ENCODE measurements around the gene HDAC1.

HDAC1 gene

GRCh38 chr1:32331549-32331948 lies 39.7 kb downstream of the HDAC1 start:
- DNase-seq, result no peak

GRCh38 chr1:32332290-32333079 lies 40.6 kb downstream of the HDAC1 start:
- DNase-seq, result no peak

DNA sequence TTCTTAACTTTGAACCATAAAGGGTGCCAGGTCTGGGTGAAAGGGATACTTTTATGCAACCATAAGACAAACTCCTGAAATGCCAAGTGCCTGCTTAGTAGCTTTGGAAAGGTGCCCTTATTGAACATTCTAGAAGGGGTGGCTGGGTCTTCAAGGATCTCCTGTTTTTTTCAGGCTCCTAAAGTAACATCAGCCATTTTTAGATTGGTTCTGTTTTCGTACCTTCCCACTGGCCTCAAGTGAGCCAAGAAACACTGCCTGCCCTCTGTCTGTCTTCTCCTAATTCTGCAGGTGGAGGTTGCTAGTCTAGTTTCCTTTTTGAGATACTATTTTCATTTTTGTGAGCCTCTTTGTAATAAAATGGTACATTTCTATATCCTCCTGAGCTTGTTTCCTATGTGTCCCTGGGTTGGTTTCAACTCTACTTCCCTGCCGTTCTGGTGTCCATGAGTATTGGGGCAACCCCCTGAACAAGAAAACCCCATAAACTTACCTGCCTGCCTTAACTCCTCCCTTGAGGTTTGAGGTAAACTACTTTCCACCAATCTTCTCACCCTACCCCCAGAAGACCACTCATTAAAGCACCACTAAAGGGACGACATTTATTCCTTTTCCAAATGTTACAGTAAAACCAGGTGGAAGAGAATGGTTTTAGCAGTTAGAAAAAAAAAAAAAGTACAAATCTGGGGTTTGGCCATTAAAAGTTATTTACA lies 41.5 kb downstream of the HDAC1 start:
- no peak for DNase-seq

- no peak for DNase-seq
Observed at GRCh38 chr1:32334274-32334861, 42.5 kb downstream of the HDAC1 start.

GRCh38 chr1:32334864-32335534 lies 43.1 kb downstream of the HDAC1 start:
- DNase-seq, result peak; percentile 68 to 70

GRCh38 chr1:32335535-32335789 lies 43.6 kb downstream of the HDAC1 start:
- DNase-seq, result no peak

DNA sequence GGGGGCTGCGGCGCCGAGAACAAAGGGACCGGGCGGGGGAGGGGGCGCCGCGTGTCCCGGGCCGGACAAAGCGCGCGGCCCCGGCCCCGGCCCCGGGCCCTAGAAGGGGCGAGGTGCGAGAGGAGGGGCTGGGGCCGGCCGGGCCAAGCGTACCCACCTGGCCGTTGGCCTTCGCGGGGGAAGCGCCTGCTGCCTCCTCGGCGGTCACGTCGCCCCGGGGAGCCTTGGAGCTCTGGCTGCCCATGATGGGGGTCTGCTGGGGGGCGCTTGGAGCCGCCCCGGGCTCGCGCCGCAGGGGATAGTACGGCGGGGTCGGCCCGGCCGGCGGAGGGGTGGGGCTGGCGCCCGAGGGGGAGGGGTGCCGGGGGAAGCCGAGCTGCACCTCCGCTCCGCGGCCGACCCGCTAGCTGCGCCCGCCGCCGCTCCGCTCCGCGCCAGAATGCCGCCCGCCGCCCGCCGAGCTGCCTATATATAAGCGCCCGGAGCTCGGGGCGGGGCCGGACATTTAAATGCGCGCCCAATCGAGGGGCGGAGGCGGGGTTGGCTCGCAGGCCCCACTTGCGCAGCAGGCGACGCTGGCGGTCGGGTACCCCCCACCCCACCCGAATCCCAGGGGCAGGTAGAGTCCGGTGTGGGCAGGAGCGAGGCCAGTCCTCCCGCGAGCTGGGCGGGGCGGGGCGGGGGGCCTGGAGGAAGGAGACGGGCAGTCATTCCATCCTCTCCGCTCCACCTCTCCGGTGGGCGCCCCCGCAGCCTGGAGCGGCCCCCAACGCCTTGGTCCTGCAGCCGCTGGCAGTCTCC lies 44.1 kb downstream of the HDAC1 start, which contains the start of gene MARCKSL1:
Gene MARCKSL1, minus strand, starts transcription at position 444 of the 801 bp plus-strand sequence. Its CDS starts 200 bp downstream, at position 244.
- peak; percentile 89 to 90 for DNase-seq

- no peak for DNase-seq
Observed at GRCh38 chr1:32336591-32336932, 44.7 kb downstream of the HDAC1 start.

- DNase-seq, result peak; percentile 75 to 87
Observed at GRCh38 chr1:32336963-32337675, 45.2 kb downstream of the HDAC1 start.

GRCh38 chr1:32337855-32338636 lies 46.2 kb downstream of the HDAC1 start:
- peak; percentile 45 to 73 for DNase-seq

- DNase-seq, result no peak
Observed at GRCh38 chr1:32338637-32339145, 46.8 kb downstream of the HDAC1 start.

- DNase-seq, result peak in 1 of 2 donors; percentile 78
Observed at GRCh38 chr1:32339363-32339978, 47.6 kb downstream of the HDAC1 start.

GRCh38 chr1:32341186-32341757 lies 49.4 kb downstream of the HDAC1 start:
- DNase-seq, result no peak

- no peak for DNase-seq
Observed at GRCh38 chr1:32341971-32342370, 50.1 kb downstream of the HDAC1 start.

GRCh38 chr1:32342704-32343103 lies 50.8 kb downstream of the HDAC1 start:
- DNase-seq, result no peak

- no peak for DNase-seq
Observed at GRCh38 chr1:32345289-32345827, 53.5 kb downstream of the HDAC1 start.

DNA sequence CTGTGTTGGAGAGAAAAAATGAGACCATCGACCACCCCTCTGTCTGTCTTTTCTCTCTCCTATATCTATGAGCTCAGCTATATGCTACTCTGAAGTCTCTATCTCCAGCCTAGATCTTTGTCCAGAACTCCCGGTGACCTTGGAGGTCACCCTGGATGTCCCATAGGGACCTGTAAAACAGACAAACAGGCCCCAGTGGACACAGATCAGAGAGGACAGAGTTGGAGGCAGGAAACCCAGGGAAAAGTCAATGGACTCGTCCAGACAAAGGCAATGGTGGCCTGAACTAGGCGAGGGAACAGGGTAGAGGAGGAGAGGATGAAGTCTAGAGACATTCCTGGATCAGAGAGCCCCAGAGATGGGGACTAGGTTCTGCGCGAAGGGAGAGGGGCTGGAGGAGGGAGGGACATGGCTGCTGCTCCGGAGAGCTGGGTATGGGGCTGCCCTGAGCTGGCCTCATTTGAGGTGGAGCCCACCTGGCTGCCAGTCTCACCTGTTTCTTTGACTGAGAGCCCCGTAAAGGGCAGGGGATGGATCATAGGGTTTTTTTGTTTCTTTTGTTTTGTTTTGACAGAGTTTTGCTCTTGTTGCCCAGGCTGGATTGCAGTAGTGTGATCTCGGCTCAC lies 54.8 kb downstream of the HDAC1 start:
- no peak for DNase-seq

- peak in 1 of 2 donors; percentile 30 for DNase-seq
Observed at GRCh38 chr1:32349211-32349708, 57.4 kb downstream of the HDAC1 start.

DNA sequence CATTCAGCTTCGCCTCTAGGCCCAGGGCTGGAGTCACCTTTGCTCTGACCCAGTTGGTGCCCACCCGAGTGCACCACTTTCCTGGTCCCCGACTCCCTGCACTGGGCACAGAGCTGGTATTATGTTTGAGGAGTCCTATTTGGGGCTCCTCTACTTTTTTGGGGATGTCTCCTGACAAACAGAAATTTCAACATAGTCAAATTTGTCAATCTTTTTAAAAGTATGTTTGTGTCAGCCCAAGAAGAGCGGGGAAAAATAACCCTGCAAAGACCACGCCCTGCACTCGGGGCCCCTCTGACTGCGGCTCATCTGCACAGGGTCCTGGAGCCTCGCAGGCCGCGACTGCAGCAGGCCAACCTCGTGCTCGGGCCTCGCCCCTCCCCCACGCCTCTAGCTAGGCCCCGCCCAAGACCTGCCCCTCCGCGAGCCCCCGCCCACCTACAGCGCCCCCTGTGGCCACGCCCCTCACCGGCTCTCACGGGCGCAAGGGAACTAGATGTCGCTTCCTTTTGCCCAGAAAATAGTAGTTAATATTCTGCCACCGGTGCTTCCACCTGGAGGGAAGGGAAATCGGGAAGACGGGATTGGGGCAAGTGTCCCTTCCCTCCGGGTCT lies 59.0 kb downstream of the HDAC1 start:
- no peak for DNase-seq

All from CD4-positive, alpha-beta T cell treated with Interleukin-1 beta for 1 hour (primary cell).